Activated naive CD4-positive, alpha-beta T cell treated with anti-CD3 and anti-CD28 coated beads, Interleukin-2, amount 10 ng/mL, durations not matched to agents 7 days and 5 days (primary cell): ENCODE data around the gene ALDOC.
"Not testable (repeated sequence)": the region's sequence is repeated elsewhere in the genome, so short reads cannot be mapped to it uniquely, and the experiment has no call there.

ENCODE experiments used
- CTCF ChIA-PET: fragments of 350-600 bp; sonication (Branson Sonifier 250); formaldehyde crosslinking; loops from one replicate; lab custom pipeline; 2021; ENCODE audit warnings: antibody characterized with exemption; lab: Charles Lee
- DNase-seq: peaks from one replicate; pipeline ENCODE4 v3.0.0-alpha.2; 2020
- H3K27ac Mint-ChIP-seq: one replicate; pipeline ENCODE4 v1.8.0; 2021; ENCODE audit warnings: mild to moderate bottlenecking, moderate library complexity, mixed read lengths
- H3K27me3 Mint-ChIP-seq: one replicate; pipeline ENCODE4 v1.8.0; 2021; ENCODE audit warnings: mild to moderate bottlenecking, mixed read lengths
- H3K36me3 Mint-ChIP-seq: one replicate; pipeline ENCODE4 v1.8.0; 2021; ENCODE audit warnings: mixed read lengths
- H3K4me1 Mint-ChIP-seq: one replicate; pipeline ENCODE4 v1.8.0; 2021; ENCODE audit warnings: mixed read lengths
- H3K4me3 Mint-ChIP-seq: one replicate; pipeline ENCODE4 v1.8.0; 2021; ENCODE audit warnings: mild to moderate bottlenecking, moderate library complexity, mixed read lengths
- H3K9me3 Mint-ChIP-seq: one replicate; pipeline ENCODE4 v1.8.0; 2021; ENCODE audit warnings: mixed read lengths

Gene ALDOC

DNA sequence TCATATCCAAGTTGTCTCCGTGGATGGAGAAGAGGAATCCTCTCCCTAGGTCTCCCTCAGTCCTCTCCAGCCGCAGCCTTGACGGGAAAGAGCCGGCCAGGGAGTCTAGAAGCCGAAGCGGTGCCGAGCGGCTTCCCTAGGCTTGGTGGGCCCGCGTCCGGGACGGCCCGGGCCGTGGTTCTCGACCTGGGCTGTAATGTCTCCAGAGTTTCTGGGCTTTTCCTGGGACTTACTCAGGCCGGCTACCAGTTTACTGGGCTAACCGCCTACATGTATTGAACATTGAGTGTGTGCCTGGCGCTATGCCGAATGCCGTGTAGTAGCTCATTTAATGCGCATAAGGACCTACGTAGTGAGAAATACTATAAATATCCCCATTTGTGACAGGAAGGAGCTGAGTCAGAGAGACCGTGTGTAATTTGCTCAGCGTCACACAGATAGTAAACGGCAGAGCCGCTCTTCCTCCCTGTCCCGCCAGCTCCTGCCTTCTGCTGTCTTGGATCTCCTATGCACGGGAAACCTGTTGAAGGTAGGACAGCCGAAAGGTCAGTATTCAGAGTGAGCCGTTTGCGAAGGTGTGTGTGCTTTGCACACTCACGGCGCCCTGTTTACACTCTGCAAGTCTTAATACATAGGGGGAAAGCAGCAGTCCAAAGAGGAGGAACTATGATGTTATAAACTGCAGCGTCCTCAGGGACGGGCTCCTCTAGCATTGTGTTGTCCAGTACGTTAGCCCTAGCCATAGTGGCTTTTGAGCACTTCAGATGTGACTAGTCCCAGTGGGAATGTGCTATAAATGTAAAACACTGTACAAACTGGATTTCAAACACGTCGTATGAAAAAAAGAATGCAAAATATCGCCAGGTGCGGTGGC, 22.9 kb upstream of the ALDOC start:
- Mint-ChIP-seq H3K9me3 (no peaks in the 10 kb centered on the region), H3K36me3 (peaks cover 11% of the 10 kb centered on the region), H3K27me3 (no peaks in the 10 kb centered on the region), H3K4me3 (peak overlapping the region; percentile 82), H3K4me1 (peaks cover 23% of the 10 kb centered on the region), H3K27ac (peak overlapping the region; percentile 99)
- DNase-seq = peak; percentile 58
- CTCF ChIA-PET = interaction anchor here (0.9 kb wide), 1 partner anchor 13 kb away, joined by 4 read pairs; no protein-coding TSS in a partner anchor

DNA sequence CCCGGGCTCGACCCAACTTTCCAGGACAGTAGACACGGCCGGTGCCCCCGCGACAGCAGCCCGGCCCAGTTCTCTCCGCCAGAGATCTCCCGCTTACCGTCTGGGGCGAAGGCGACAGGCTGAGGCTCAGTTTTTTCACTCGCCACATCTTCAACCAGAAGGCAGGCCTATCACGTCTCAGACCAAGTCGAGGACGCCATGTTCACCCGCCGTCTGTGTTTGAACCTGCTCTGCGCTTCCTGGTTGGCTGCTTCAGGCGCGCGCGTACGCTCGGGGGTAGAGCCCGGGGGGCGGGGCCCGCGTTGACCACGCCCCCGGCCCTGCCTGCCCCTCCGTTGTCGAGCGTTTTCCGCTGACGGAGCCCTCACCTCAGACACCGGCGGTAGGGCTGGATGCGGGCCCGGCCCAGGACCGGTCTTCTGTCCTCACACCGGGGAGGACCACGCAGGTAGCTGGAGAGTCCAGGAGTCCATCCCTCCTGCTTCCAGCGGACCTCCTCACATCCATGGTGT, 22.2 kb upstream of the ALDOC start, which contains the start of gene SPAG5:
TSS of gene SPAG5 (minus strand) at position 227 of the 512 bp plus-strand sequence. CDS start at position 148, 79 bp downstream.
- Mint-ChIP-seq H3K36me3 (peaks cover 10% of the 10 kb centered on the region), H3K4me1 (peaks cover 24% of the 10 kb centered on the region), H3K4me3 (peak within 1 kb of the TSS; percentile 82), H3K9me3 (no peaks in the 10 kb centered on the region), H3K27me3 (no peaks in the 10 kb centered on the region), H3K27ac (peak within 1 kb of the TSS; percentile 99)
- peak; percentile 96 for DNase-seq
- CTCF ChIA-PET = interaction anchor here (0.9 to 1.0 kb wide), 2 partner anchors 14 to 26 kb away, joined by 3 to 4 read pairs; no protein-coding TSS in a partner anchor

DNA sequence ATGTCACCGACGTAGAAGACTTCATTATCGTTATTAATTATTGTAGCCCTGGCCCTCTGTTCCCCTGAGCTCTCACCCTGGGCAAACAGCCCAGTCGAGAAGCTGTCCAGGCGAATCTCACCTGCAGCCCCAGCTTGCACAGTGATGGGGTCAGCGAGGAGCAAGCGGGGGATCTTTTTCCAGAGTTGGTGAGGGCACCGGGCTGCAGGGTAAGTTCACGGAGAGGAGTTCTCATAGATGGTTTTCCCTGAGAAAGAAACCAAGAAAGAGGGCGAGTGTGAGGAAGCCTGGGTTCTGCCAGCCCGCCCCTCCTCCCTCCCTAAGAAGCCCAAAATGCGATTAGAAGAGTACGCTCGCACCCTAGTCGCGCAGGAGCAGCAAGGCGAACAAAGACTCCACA, 21.7 kb upstream of the ALDOC start:
- Mint-ChIP-seq H3K27ac (peak overlapping the region; percentile 99), H3K4me1 (peaks cover 25% of the 10 kb centered on the region), H3K4me3 (peak overlapping the region; percentile 82), H3K27me3 (no peaks in the 10 kb centered on the region), H3K9me3 (no peaks in the 10 kb centered on the region), H3K36me3 (peaks cover 11% of the 10 kb centered on the region)
- CTCF ChIA-PET = interaction anchor here (0.7 to 1.1 kb wide), 3 partner anchors 14 to 50 kb away, joined by 3 read pairs; no protein-coding TSS in a partner anchor
- DNase-seq = no peak

DNA sequence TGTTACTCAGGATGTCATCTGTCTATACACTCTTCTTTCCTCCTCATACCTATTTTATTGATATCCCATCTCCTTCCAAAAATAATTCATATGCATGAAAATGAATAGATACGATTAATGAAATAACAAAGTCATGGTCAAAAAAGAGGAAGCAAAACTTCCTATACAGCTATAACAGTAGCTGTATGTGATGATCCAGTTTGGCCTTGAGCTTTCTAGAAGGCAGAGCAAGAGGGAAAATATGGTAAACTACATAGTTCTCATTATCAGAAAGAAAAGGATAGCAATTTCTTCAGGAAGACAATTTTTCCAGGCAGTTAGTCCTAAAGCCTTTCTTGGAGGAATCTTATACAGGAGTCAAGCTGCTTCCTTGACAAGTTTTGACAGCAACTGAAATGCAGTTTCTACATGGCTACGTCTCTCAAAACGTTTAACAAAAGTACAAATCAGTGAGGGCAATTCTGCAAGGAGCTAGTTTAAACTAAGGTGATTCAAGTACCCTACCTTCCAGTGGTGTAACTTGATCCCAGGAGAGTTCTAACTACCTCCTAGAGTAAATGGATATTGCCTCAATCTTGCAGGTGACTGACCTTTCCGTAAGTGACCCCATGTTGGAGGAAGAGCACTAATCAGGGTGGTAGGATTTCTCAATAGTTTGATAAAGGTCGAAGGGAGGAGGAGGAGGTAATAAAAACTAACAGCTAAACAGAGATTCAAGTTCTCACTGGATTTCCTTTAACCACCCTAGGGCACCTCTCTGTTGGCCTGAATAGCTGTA, 21.1 kb upstream of the ALDOC start:
- Mint-ChIP-seq H3K4me3 (peak overlapping the region; percentile 82), H3K27ac (peak overlapping the region; percentile 99), H3K27me3 (no peaks in the 10 kb centered on the region), H3K36me3 (peaks cover 12% of the 10 kb centered on the region), H3K4me1 (peaks cover 25% of the 10 kb centered on the region), H3K9me3 (no peaks in the 10 kb centered on the region)
- DNase-seq = no peak
- CTCF ChIA-PET = interaction anchor here (0.7 to 1.1 kb wide), 3 partner anchors 13 to 51 kb away, joined by 3 read pairs; no protein-coding TSS in a partner anchor

DNA sequence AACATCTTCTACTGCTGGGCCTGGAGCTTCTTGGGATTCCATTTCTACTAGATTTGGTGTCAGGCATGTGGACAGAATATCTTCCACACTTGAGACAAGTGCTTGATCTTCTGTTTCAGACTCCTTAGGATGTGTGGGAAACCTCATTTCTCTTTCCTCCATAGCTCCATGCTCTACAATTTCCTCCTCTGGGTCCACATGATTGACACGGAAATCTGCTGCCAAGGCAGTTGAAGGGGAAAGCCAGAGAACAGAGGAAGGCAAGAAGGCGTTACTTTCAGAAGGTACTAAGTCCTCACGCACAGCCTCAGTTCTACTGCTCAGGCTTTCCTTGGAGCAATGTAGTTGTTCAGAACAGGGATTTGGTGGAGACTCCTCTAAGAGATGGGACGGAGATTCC, 15.6 kb upstream of the ALDOC start:
- CTCF ChIA-PET = interaction anchor here (0.9 kb wide), 1 partner anchor 21 kb away, joined by 3 read pairs; no protein-coding TSS in a partner anchor
- DNase-seq = no peak
- H3K36me3 Mint-ChIP-seq = peaks cover 26% of the 10 kb centered on the region
- no peak overlapping the region for H3K27ac Mint-ChIP-seq
- no peaks in the 10 kb centered on the region for H3K27me3 Mint-ChIP-seq
- no peak overlapping the region for H3K4me3 Mint-ChIP-seq
- no peaks in the 10 kb centered on the region for H3K9me3 Mint-ChIP-seq
- H3K4me1 Mint-ChIP-seq = peaks cover 6% of the 10 kb centered on the region

DNA sequence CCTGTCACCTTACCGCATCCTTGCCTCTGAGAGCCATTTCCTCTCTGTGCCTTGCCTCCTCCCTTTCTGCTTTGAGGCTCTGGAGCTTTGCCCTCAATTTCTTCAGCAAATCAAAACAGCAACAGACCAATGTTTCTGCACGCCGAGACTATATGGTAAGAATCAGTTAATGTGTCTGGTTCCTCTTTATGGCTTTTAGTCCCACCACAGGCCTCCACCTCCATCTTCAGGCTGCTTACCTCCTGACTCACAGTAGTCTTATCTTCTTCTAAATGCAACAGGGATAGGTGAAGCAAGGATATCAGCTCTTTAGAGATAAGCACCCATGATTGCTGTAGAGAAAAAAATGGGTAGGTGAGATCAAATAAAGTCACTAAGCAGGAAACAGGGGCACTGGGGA, 9.2 kb upstream of the ALDOC start:
- CTCF ChIA-PET = interaction anchor here (0.9 kb wide), 1 partner anchor 39 kb away, joined by 3 read pairs; no protein-coding TSS in a partner anchor
- no peaks in the 10 kb centered on the region for H3K9me3 Mint-ChIP-seq
- peaks cover 2% of the 10 kb centered on the region for H3K4me1 Mint-ChIP-seq
- DNase-seq = no peak
- no peak overlapping the region for H3K4me3 Mint-ChIP-seq
- H3K27me3 Mint-ChIP-seq = no peaks in the 10 kb centered on the region
- peaks cover 29% of the 10 kb centered on the region for H3K36me3 Mint-ChIP-seq
- peak overlapping the region; percentile 58 for H3K27ac Mint-ChIP-seq

DNA sequence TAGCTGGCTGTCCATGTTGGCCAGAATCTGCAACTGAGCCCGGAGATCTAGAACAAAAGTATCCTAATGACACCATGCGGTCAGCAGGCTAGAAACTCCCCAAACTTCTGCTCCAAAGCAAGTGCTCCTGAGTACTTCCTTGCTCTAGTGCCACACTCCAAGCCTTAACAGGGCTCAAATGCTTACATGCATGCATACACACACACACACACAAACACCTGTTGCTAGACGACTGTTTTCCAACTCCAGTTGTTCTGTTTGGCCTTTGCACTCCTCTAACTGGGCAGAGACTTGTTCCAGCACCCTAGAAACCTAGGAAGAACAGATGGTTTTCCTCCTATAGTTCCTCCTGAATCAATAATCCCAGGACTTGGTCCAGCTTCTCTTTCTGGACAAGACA, 7.7 kb upstream of the ALDOC start:
- Mint-ChIP-seq H3K9me3 (no peaks in the 10 kb centered on the region), H3K36me3 (peaks cover 38% of the 10 kb centered on the region), H3K4me1 (peaks cover 10% of the 10 kb centered on the region), H3K27ac (no peak overlapping the region), H3K4me3 (no peak overlapping the region), H3K27me3 (no peaks in the 10 kb centered on the region)
- no peak for DNase-seq
- CTCF ChIA-PET = interaction anchor here (0.9 to 1.4 kb wide), 2 partner anchors 13 to 167 kb away, joined by 3 read pairs; no protein-coding TSS in a partner anchor

DNA sequence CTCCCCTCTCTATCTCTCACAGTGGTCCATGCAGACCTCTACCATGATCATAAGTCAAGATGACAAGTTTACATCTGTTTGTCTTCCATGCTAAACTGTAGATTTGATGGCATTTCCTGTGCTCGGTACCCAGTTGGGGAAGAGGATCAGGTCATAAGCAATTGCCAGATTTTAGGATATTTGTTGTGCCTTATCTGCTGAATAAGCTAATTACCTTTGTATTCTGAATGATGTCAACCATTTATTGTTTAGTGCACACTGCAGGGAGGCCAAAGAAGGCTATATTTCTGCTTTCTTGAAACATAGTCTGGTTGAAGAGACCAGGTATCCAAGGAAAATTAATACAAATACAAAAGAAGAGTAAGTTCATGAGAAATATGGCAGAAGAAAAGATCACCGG, 5.8 kb upstream of the ALDOC start:
- Mint-ChIP-seq H3K27me3 (no peaks in the 10 kb centered on the region), H3K4me3 (no peak overlapping the region), H3K9me3 (no peaks in the 10 kb centered on the region), H3K4me1 (peaks cover 9% of the 10 kb centered on the region), H3K36me3 (peaks cover 40% of the 10 kb centered on the region), H3K27ac (no peak overlapping the region)
- no peak for DNase-seq
- CTCF ChIA-PET = interaction anchor here (1.5 kb wide), 1 partner anchor 33 kb away, joined by 4 read pairs; no protein-coding TSS in a partner anchor

DNA sequence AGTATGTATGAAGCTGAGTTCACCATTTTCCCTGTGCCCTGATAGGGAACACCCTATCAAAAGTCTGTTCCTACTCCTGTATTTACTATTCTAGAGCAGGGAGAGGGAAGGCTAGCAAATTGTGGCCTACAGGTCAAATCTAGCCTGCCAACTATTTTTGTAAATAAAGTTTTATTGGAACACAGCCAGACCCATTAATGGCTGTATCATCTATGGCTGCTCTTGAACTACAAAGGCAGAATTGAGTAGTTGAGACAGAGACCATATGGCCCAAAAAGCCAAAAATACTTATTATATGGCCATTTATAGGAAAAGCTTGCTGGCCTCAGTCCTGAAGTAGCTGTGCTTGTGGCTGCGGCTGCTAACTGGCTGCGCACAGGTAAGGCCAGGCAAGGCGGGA, 4.3 kb upstream of the ALDOC start:
- Mint-ChIP-seq H3K36me3 (peaks cover 39% of the 10 kb centered on the region), H3K4me3 (no peak overlapping the region), H3K4me1 (peaks cover 21% of the 10 kb centered on the region), H3K27me3 (no peaks in the 10 kb centered on the region), H3K27ac (no peak overlapping the region), H3K9me3 (no peaks in the 10 kb centered on the region)
- CTCF ChIA-PET = interaction anchor here (1.0 kb wide), 1 partner anchor 9 kb away, joined by 3 read pairs; the partner anchor contains the start of gene PIGS
- no peak for DNase-seq

DNA sequence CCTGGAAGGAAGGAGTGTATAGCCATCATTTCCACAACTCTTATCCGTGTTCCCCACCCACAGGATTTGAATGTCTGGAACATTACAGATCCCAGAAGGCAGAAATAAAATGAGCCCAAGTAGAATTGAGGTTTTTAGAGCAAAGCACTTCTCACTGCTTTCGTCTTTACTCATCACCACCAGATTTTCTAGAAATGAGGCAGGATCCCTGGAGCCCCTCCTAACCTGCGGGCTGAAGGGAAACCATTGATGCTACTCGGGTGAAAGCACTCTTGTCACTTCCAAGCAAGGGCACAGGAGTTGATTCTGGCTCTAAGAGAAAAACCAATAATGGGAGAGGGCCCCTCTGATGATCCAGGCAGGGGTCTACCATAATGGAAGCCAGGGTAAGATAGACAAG, 2.8 kb upstream of the ALDOC start:
- CTCF ChIA-PET = no interaction called here
- no peaks in the 10 kb centered on the region for H3K27me3 Mint-ChIP-seq
- no peak for DNase-seq
- peaks cover 31% of the 10 kb centered on the region for H3K4me1 Mint-ChIP-seq
- H3K4me3 Mint-ChIP-seq = no peak overlapping the region
- H3K36me3 Mint-ChIP-seq = peaks cover 35% of the 10 kb centered on the region
- peak overlapping the region; percentile 58 for H3K27ac Mint-ChIP-seq
- H3K9me3 Mint-ChIP-seq = no peaks in the 10 kb centered on the region

DNA sequence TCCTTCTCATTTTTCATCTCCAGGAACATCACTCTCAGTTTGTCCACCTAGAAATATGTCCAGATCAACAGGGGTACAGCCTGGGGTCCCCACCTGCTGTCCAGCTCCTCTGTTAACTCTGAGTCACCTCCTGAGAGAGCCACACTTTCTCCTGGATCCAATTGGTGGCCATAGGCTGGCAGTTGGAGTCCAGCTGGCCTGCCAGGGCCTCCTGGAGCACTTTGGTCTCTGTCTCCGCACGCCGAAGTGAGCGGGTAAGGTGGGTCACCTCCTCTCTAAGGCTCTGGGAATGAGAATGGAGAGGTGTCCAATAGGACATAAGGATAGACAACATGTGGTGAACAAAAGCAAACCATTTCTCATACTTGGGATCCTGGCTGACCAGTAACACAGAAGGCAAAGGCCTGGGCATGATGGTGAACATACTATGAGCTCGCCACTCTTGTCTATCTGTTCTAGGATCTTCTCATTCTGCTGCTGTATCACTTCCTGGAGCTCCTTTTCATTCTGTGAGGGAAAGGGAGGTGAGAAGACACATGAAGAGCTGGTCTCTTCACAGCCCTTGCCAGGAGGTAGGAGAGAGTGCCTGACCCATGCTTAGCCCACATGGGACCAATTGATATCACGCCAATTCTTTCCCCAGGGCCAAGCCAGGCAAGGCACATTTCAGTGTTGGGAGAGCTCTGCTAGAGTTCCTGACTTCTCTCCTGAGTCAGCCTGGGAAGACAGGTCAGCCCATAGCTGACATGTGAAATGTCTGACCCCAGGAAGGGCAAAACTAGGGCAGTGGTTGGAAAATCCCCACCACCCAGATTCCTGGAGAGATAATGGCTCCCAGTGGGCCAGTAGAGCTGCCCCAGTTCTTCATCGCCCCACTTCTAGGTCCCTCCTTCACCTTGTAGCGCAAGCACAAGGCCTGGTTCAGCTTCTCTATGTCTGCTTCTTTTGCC, 1.8 kb upstream of the ALDOC start:
- peak overlapping the region; percentile 58 for H3K27ac Mint-ChIP-seq
- H3K4me1 Mint-ChIP-seq = peaks cover 35% of the 10 kb centered on the region
- CTCF ChIA-PET = interaction anchor here (0.9 kb wide), 1 partner anchor 11 kb away, joined by 3 read pairs; no protein-coding TSS in a partner anchor
- no peaks in the 10 kb centered on the region for H3K27me3 Mint-ChIP-seq
- peaks cover 45% of the 10 kb centered on the region for H3K36me3 Mint-ChIP-seq
- no peak overlapping the region for H3K4me3 Mint-ChIP-seq
- DNase-seq = no peak
- no peaks in the 10 kb centered on the region for H3K9me3 Mint-ChIP-seq

DNA sequence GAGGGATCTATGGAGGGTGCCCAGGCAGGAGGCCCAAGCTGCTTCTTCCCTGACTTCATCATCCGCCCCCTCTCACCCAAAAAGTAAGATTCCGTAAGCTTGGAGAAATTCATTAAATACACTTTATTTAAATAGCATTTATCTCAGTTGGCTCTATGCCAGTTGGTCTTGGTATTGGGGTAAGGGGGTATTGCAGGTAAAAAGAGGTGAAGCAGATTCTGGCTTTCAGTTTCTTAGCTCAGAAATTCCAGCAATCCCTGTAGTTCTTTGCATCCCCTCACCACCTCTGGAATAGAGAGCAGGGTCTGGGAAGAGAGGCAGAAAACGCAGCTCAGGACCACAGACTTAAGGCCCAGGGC, 750 bp upstream of the ALDOC start:
- H3K27me3 Mint-ChIP-seq = no peaks in the 10 kb centered on the region
- H3K9me3 Mint-ChIP-seq = no peaks in the 10 kb centered on the region
- H3K36me3 Mint-ChIP-seq = peaks cover 54% of the 10 kb centered on the region
- CTCF ChIA-PET = interaction anchor here (0.9 to 4.0 kb wide), 3 partner anchors 19 to 28 kb away, joined by 4 to 24 read pairs (median 4); no protein-coding TSS in a partner anchor
- H3K27ac Mint-ChIP-seq = peak overlapping the region; percentile 92
- H3K4me1 Mint-ChIP-seq = peaks cover 44% of the 10 kb centered on the region
- no peak overlapping the region for H3K4me3 Mint-ChIP-seq
- no peak for DNase-seq

DNA sequence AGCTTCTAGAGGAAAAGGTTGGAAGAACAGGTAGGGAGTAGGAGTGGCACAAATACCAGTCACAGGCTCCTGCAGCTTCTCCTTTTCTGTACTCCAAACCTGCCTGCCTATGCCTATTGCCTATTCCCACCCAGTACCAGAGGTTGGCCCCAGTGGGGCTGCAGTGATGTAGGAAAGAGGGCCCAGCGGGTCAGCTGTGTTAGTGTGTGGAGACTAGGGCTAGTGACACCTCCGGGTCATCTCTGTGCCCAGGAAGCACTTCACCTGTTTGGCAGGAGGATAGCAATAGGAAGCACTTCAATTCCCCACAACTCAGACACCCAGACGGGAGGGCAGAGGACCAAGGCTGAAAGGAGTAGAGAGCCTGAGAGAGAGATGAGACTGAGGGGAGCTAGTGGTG, 679 bp downstream of the ALDOC start:
- Mint-ChIP-seq H3K27ac (peak overlapping the region; percentile 56), H3K4me1 (peaks cover 56% of the 10 kb centered on the region), H3K4me3 (peak overlapping the region; percentile 85), H3K36me3 (peaks cover 54% of the 10 kb centered on the region)
- H3K27me3 Mint-ChIP-seq, DNase-seq, H3K9me3 Mint-ChIP-seq: not testable (repeated sequence)
- CTCF ChIA-PET = interaction anchor here (0.8 to 4.0 kb wide), 4 partner anchors 25 to 37 kb away, joined by 3 to 24 read pairs (median 4); no protein-coding TSS in a partner anchor
